GM12878 (cell line): ENCODE data around the gene TSSC4. TPM values are rescaled to one million over a fixed set of nuclear protein-coding genes. Genes with fewer than 3 reads are reported as not detected.

Experiments
- ATAC-seq: fragments of 200-7000 bp; cut with Tn5 transposase; 3 replicates; pipeline ENCODE4 v1.9.1; 2020; ENCODE audit warnings: mild to moderate bottlenecking, moderate library complexity
- BruUV-seq: library from RNA; stranded (reverse); fragments of 400-500 nt; replicated peaks from 2 replicates; lab custom pipeline; 2021; lab: Mats Ljungman, UMichigan
- CTCF ChIA-PET: fragments of 300-600 bp; sonication (Branson Sonifier 250); formaldehyde crosslinking; extraction: SDS; loops from one replicate; lab custom pipeline; 2021; ENCODE audit warnings: inconsistent platforms; lab: Yijun Ruan, JAX
- POLR2A ChIA-PET: fragments of 350-600 bp; formaldehyde crosslinking; extraction: SDS; loops from one replicate; lab custom pipeline; 2021; ENCODE audit warnings: inconsistent platforms; lab: Charles Lee
- RAD21 ChIA-PET: fragments of 300-600 bp; sonication (Branson Sonifier 250); formaldehyde crosslinking; loops from one replicate; lab custom pipeline; 2023; ENCODE audit warnings: antibody characterized with exemption; ENCODE audit not compliant: unreplicated experiment; lab: Charles Lee
- SMC1A ChIA-PET: fragments of 300-600 bp; sonication (Branson Sonifier 250); formaldehyde crosslinking; loops from one replicate; lab custom pipeline; 2023; ENCODE audit not compliant: unreplicated experiment, uncharacterized antibody; lab: Charles Lee
- DNase-seq: peaks from one replicate; pipeline ENCODE4 v3.0.0-alpha.2; 2011; ENCODE audit warnings: low read depth, low spot score
- FAIRE-seq: peaks from 3 replicates; lab custom pipeline; 2011; peaks lifted over from hg19 to GRCh38; lab: Jason Lieb, UNC
- H2AFZ ChIP-seq: 2 replicates; pipeline ENCODE4 v1.6.0; 2011; ENCODE audit warnings: low read depth, low read length, control low read depth; ENCODE audit not compliant: control insufficient read depth
- H3K27ac ChIP-seq: 2 replicates; pipeline ENCODE4 v1.5.1; 2011; ENCODE audit warnings: control low read depth; ENCODE audit not compliant: control insufficient read depth, insufficient read depth
- H3K27me3 ChIP-seq, 2 experiments: replicated peaks in 1 of 2; 2 replicates each; pipeline versions ENCODE4 v1.6.0 to v1.6.1; 2011; ENCODE audit warnings: low read length in 1 of 2; ENCODE audit not compliant: control insufficient read depth in 2 of 2, insufficient read depth in 2 of 2
- H3K36me3 ChIP-seq, 2 experiments: 2 replicates each; pipeline ENCODE4 v1.5.1; 2011; ENCODE audit warnings: low read length in 1 of 2; ENCODE audit not compliant: control insufficient read depth in 2 of 2, insufficient read depth in 2 of 2
- H3K4me1 ChIP-seq: 2 replicates; pipeline ENCODE4 v1.6.1; 2011; ENCODE audit warnings: mild to moderate bottlenecking, low read length, moderate library complexity, mixed read lengths; ENCODE audit not compliant: control insufficient read depth, insufficient read depth
- H3K4me2 ChIP-seq: 2 replicates; pipeline ENCODE4 v1.6.0; 2011; ENCODE audit warnings: control low read depth; ENCODE audit not compliant: control insufficient read depth, insufficient read depth
- H3K4me3 ChIP-seq: fragments of 200-600 bp; sonication (generic); 2 replicates; pipeline ENCODE4 v1.5.1; 2016
- H3K79me2 ChIP-seq: 2 replicates; pipeline ENCODE4 v1.6.0; 2011; ENCODE audit warnings: low read length; ENCODE audit not compliant: control insufficient read depth, insufficient read depth
- H3K9ac ChIP-seq: 2 replicates; pipeline ENCODE4 v1.8.0; 2011; ENCODE audit warnings: low read length, control low read depth, mixed read lengths; ENCODE audit not compliant: control insufficient read depth, insufficient read depth
- H3K9me3 ChIP-seq: replicated peaks from 3 replicates; pipeline ENCODE4 v1.5.1; 2011; ENCODE audit warnings: mild to moderate bottlenecking, low read length; ENCODE audit not compliant: control insufficient read depth, insufficient read depth
- H4K20me1 ChIP-seq: 2 replicates; pipeline ENCODE4 v1.6.0; 2011; ENCODE audit not compliant: control insufficient read depth, insufficient read depth
- CHD1 ChIP-seq: IDR thresholded peaks from 2 replicates; pipeline ENCODE4 v1.6.1; 2012; ENCODE audit warnings: low read depth, low read length, improper control_type of control experiment
- GABPA ChIP-seq: IDR thresholded peaks from 2 replicates; pipeline ENCODE4 v1.6.1; 2014; ENCODE audit warnings: antibody characterized with exemption, low read depth, mild to moderate bottlenecking, inconsistent platforms
- IKZF2 ChIP-seq, 2 experiments: fragments of 450-650 bp; IDR thresholded peaks; 2 replicates each; pipeline ENCODE4 v1.6.1; 2017; ENCODE audit warnings: mild to moderate bottlenecking in 2 of 2, moderate library complexity in 2 of 2
- IRF4 ChIP-seq: IDR thresholded peaks from 2 replicates; pipeline ENCODE4 v1.6.1; 2011; ENCODE audit warnings: low read depth, low read length
- MTA3 ChIP-seq: IDR thresholded peaks from 2 replicates; pipeline ENCODE4 v1.6.1; 2012; ENCODE audit warnings: low read length, inconsistent platforms, borderline replicate concordance
- NFYA ChIP-seq: IDR thresholded peaks from 2 replicates; pipeline ENCODE4 v1.6.1; 2011; ENCODE audit warnings: low read depth, mild to moderate bottlenecking, low read length, improper control_type of control experiment, borderline replicate concordance
- NR2C1 ChIP-seq: fragments of 450-650 bp; IDR thresholded peaks from 2 replicates; pipeline ENCODE4 v1.6.1; 2017; ENCODE audit warnings: antibody characterized with exemption, mild to moderate bottlenecking, moderate library complexity
- NRF1 ChIP-seq: conservative IDR thresholded peaks from 2 replicates; pipeline ENCODE4 v1.6.1; 2011; ENCODE audit warnings: mild to moderate bottlenecking, low read depth, low read length, improper control_type of control experiment
- SIN3A ChIP-seq: IDR thresholded peaks from 2 replicates; pipeline ENCODE4 v1.6.1; 2012; ENCODE audit warnings: low read depth, low read length, improper control_type of control experiment
- YBX1 ChIP-seq: fragments of 450-650 bp; IDR thresholded peaks from 2 replicates; pipeline ENCODE4 v1.6.1; 2016; ENCODE audit warnings: antibody characterized with exemption
- WGBS: methylation state at CpG from one replicate; pipeline ENCODE4 v1.1.6; 2016; ENCODE audit warnings: low lambda C conversion rate; ENCODE audit not compliant: insufficient replicate concordance, insufficient coverage; ENCODE audit errors: missing lambda C conversion rate; 5-methylcytosine and 5-hydroxymethylcytosine counted together
- in situ Hi-C: fragments of 300-500 bp; cut with MboI; formaldehyde crosslinking; loops from 9 replicates; pipeline ENCODE4 v1.14.3; 2018; ENCODE audit warnings: mixed read lengths
- intact Hi-C: fragments of 100-400 bp; cut with micrococcal nuclease; formaldehyde crosslinking; loops from one replicate; pipeline ENCODE4 v1.14.2; 2022; ENCODE audit not compliant: unreplicated experiment
- polyA plus RNA-seq, 11 experiments: library from polyadenylated mRNA; depleted of rRNA in 4 of 11; unstranded in 6 of 11; stranded (reverse) in 5 of 11; fragments of >200 nt; fragmentation: Nextera tagmentation in 4 of 11; fragmentation: Illumina TruSeq in 1 of 11; extraction: Ambion mirVana in 4 of 11; extraction: Trizol in 1 of 11; gene quantifications; 1 replicate in 1 of 11; 2 replicates in 10 of 11; pipeline versions ENCODE4 v1.2.1 to v1.2.3, GENCODE V29; 2011 to 2016; ENCODE audit warnings: inconsistent platforms in 2 of 11, missing spikeins in 2 of 11, low read depth in 1 of 11
- total RNA-seq, 4 experiments: library from RNA; depleted of rRNA in 3 of 4; stranded (reverse); fragments of >200 nt in 3 of 4; fragmentation: Illumina TruSeq in 1 of 4; extraction: Trizol in 1 of 4; gene quantifications; 2 replicates each; pipeline versions ENCODE4 v1.2.1 to v1.2.3, GENCODE V29; 2013 to 2021
- TF ChIP-seq, protein P1 (sequence below): IDR thresholded peaks from 2 replicates; pipeline ENCODE4 v1.6.1; 2011; ENCODE audit warnings: borderline replicate concordance, low read depth, mild to moderate bottlenecking, moderate library complexity, mixed read lengths, low read length; ENCODE audit not compliant: insufficient read depth; ENCODE audit errors: extremely low read length

The TSSC4 gene
- total and polyA plus RNA-seq, 10 of the 15 experiments (the other 5 are each of a cell fraction or from before 2014, with no cell fraction given): 0.69 to 70.1 (median 25.7) TPM

GRCh38 chr11:2366733-2367132 is 33.8 kb upstream of the TSSC4 start:
- Histone ChIP-seq H3K9ac (no peak overlapping the region), H3K4me3 (no peak overlapping the region), H3K4me2 (no peak overlapping the region), H2AFZ (no peak overlapping the region), H3K27me3 (no peaks in the 10 kb centered on the region; a peak in 2 of 4 replicates), H3K79me2 (no peaks in the 10 kb centered on the region), H3K36me3 (no peaks in the 10 kb centered on the region), H3K4me1 (no peaks in the 10 kb centered on the region), H4K20me1 (no peaks in the 10 kb centered on the region), H3K9me3 (no peaks in the 10 kb centered on the region), H3K27ac (no peak overlapping the region)
- RAD21 ChIA-PET: no interaction called here
- TF ChIP-seq NFYA (no peak), YBX1 (no peak), NR2C1 (no peak), CHD1 (no peak), IRF4 (no peak), NRF1 (no peak), IKZF2 (IDR thresholded peaks at IDR 0.05) (no peak), GABPA (no peak), SIN3A (no peak), MTA3 (no peak)
- TF ChIP-seq, protein P1, sequence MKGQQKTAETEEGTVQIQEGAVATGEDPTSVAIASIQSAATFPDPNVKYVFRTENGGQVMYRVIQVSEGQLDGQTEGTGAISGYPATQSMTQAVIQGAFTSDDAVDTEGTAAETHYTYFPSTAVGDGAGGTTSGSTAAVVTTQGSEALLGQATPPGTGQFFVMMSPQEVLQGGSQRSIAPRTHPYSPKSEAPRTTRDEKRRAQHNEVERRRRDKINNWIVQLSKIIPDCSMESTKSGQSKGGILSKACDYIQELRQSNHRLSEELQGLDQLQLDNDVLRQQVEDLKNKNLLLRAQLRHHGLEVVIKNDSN: no peak
- in situ Hi-C loops: no loop called here
- POLR2A ChIA-PET: no interaction called here
- 49% methylated on average over 7 of the region's 7 CpGs for WGBS
- no peak for DNase-seq
- intact Hi-C loops: no loop called here
- SMC1A ChIA-PET: interaction anchor here (1.1 kb wide), 1 partner anchor 11 kb away, joined by 5 read pairs; the partner anchor contains the start of gene CD81
- CTCF ChIA-PET: interaction anchor here (2.0 kb wide), 1 partner anchor 62 kb away, joined by 8 read pairs; no protein-coding TSS in a partner anchor
- no peak for ATAC-seq
- no TSS peak for BruUV-seq
- no peak for FAIRE-seq
